ENCODE results near the gene RB1. TPM values are rescaled to one million over a fixed set of nuclear protein-coding genes. Genes with fewer than 3 reads are reported as not detected.
"Not testable (repeated sequence)": the region's sequence is repeated elsewhere in the genome, so short reads cannot be mapped to it uniquely, and the experiment has no call there.

The RB1 gene
- total RNA-seq, 2 donors from 2014 or later = 26.5 to 48.1 TPM

GRCh38 chr13:48344264-48344663, 40.7 kb downstream of the RB1 start:
- ATAC-seq (ENCODE audit: insufficient number of reproducible peaks, low FRiP score, low read depth) = no peak
- Histone ChIP-seq H3K4me3 (no peak overlapping the region), H3K4me1 (ENCODE audit: control insufficient read depth in 1 of 2, low read depth in 2 of 2) (no peaks in the 10 kb centered on the region), H3K9me3 (no peaks in the 10 kb centered on the region), H3K27ac (no peak overlapping the region), H3K27me3 (replicated peaks; ENCODE audit: insufficient read depth) (no peaks in the 10 kb centered on the region), H3K36me3 (no peaks in the 10 kb centered on the region)
- no peak for TF ChIP-seq CTCF (IDR thresholded peaks at IDR 0.05)
- no peak for DNase-seq (ENCODE audit: low spot score)

- Histone ChIP-seq H3K36me3 (peaks cover 4% of the 10 kb centered on the region), H3K27ac (no peak overlapping the region), H3K27me3 (replicated peaks; ENCODE audit: insufficient read depth) (no peaks in the 10 kb centered on the region), H3K4me1 (ENCODE audit: control insufficient read depth in 1 of 2, low read depth in 2 of 2) (no peaks in the 10 kb centered on the region), H3K9me3 (no peaks in the 10 kb centered on the region), H3K4me3 (no peak overlapping the region)
- no peak for TF ChIP-seq CTCF (IDR thresholded peaks at IDR 0.05)
- no peak for DNase-seq (ENCODE audit: low spot score)
- no peak for ATAC-seq (ENCODE audit: insufficient number of reproducible peaks, low FRiP score, low read depth)
Measured at GRCh38 chr13:48346583-48346982, 43.0 kb downstream of the RB1 start.

GRCh38 chr13:48349525-48349924, 46.0 kb downstream of the RB1 start:
- no peak overlapping the region for H3K4me3 ChIP-seq
- peaks cover 4% of the 10 kb centered on the region for H3K36me3 ChIP-seq
- DNase-seq (ENCODE audit: low spot score) (no peak), ATAC-seq (ENCODE audit: insufficient number of reproducible peaks, low FRiP score, low read depth) (no peak)
- H3K9me3 ChIP-seq = no peaks in the 10 kb centered on the region
- H3K4me1 ChIP-seq (ENCODE audit: control insufficient read depth in 1 of 2, low read depth in 2 of 2) = no peaks in the 10 kb centered on the region
- no peaks in the 10 kb centered on the region for H3K27me3 ChIP-seq (replicated peaks; ENCODE audit: insufficient read depth)
- no peak for TF ChIP-seq CTCF (IDR thresholded peaks at IDR 0.05)
- no peak overlapping the region for H3K27ac ChIP-seq

- Histone ChIP-seq H3K9me3 (no peaks in the 10 kb centered on the region), H3K36me3 (peaks cover 4% of the 10 kb centered on the region), H3K4me3 (no peak overlapping the region), H3K4me1 (ENCODE audit: control insufficient read depth in 1 of 2, low read depth in 2 of 2) (no peaks in the 10 kb centered on the region), H3K27me3 (replicated peaks; ENCODE audit: insufficient read depth) (no peaks in the 10 kb centered on the region), H3K27ac (no peak overlapping the region)
- no peak for TF ChIP-seq CTCF (IDR thresholded peaks at IDR 0.05)
- ATAC-seq (ENCODE audit: insufficient number of reproducible peaks, low FRiP score, low read depth) (no peak), DNase-seq (ENCODE audit: low spot score) (no peak)
Measured at GRCh38 chr13:48353590-48353989, 50.0 kb downstream of the RB1 start.

GRCh38 chr13:48355524-48355923, 52.0 kb downstream of the RB1 start:
- H3K9me3 ChIP-seq; H3K4me3 ChIP-seq; H3K36me3 ChIP-seq; H3K27ac ChIP-seq; H3K4me1 ChIP-seq (ENCODE audit: control insufficient read depth in 1 of 2, low read depth in 2 of 2); ATAC-seq (ENCODE audit: insufficient number of reproducible peaks, low FRiP score, low read depth); DNase-seq (ENCODE audit: low spot score); H3K27me3 ChIP-seq (replicated peaks; ENCODE audit: insufficient read depth): not testable (repeated sequence)

GRCh38 chr13:48356750-48357149, 53.2 kb downstream of the RB1 start:
- no peaks in the 10 kb centered on the region for H3K36me3 ChIP-seq
- no peaks in the 10 kb centered on the region for H3K27me3 ChIP-seq (replicated peaks; ENCODE audit: insufficient read depth)
- no peak for TF ChIP-seq CTCF (IDR thresholded peaks at IDR 0.05)
- no peaks in the 10 kb centered on the region for H3K4me1 ChIP-seq (ENCODE audit: control insufficient read depth in 1 of 2, low read depth in 2 of 2)
- no peak for DNase-seq (ENCODE audit: low spot score)
- no peak for ATAC-seq (ENCODE audit: insufficient number of reproducible peaks, low FRiP score, low read depth)
- no peak overlapping the region for H3K4me3 ChIP-seq
- H3K27ac ChIP-seq = no peak overlapping the region
- H3K9me3 ChIP-seq = no peaks in the 10 kb centered on the region
